Right lobe of liver (tissue), 4 donors: ENCODE results near the gene PPFIA4.

ENCODE experiments used
- POLR2A ChIP-seq: fragments of 450-650 bp; IDR thresholded peaks from one replicate; pipeline ENCODE4 v1.6.1; 2017; ENCODE audit warnings: antibody characterized with exemption, mild to moderate bottlenecking
- TF ChIP-seq, protein P1 (sequence below), 4 donors: fragments of 200-600 bp in 3 of 4; fragments of 450-650 bp in 1 of 4; IDR thresholded peaks; one replicate each; pipeline versions ENCODE4 v1.5.1 to v1.8.0; 2016 to 2022; ENCODE audit warnings: antibody characterized with exemption in 4 of 4, mild to moderate bottlenecking in 2 of 4
- donor health status: DM: no; HTN: no; CAD: no.
- donor health status: DM: no; HTN: no; CAD: no.
- donor health status: DM: no; HTN: yes; CAD: no.

DNA sequence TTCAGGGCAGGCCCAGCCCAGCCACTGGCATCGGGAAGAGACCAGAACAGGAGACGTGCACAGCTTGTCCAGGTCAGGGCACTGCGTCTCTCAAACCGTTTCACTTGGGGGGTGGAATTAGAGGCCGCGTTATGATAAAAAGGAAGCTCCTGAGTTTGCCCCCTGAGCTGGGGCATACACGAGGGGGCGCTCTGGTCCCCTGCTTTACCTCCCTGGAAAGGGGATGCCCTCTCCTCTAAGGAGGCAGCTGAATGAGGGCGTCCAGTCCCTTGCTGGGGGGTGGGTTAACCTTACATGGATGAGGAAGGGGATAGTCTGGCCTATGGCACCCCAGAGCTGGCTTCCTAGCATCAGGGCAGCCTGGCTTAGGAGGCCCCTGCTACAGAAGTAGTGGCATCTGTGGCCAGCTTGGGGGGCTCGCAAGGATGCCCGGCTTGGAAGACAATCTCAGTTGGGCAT lies 57.2 kb downstream of the PPFIA4 start:
- TF ChIP-seq, protein P1, sequence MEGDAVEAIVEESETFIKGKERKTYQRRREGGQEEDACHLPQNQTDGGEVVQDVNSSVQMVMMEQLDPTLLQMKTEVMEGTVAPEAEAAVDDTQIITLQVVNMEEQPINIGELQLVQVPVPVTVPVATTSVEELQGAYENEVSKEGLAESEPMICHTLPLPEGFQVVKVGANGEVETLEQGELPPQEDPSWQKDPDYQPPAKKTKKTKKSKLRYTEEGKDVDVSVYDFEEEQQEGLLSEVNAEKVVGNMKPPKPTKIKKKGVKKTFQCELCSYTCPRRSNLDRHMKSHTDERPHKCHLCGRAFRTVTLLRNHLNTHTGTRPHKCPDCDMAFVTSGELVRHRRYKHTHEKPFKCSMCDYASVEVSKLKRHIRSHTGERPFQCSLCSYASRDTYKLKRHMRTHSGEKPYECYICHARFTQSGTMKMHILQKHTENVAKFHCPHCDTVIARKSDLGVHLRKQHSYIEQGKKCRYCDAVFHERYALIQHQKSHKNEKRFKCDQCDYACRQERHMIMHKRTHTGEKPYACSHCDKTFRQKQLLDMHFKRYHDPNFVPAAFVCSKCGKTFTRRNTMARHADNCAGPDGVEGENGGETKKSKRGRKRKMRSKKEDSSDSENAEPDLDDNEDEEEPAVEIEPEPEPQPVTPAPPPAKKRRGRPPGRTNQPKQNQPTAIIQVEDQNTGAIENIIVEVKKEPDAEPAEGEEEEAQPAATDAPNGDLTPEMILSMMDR (IDR thresholded peaks at IDR 0.05) = no peak
- TF ChIP-seq POLR2A = no peak
